Measurements from ENCODE around the gene MTMR6. TPM values are rescaled to one million over a fixed set of nuclear protein-coding genes. Genes with fewer than 3 reads are reported as not detected.

MTMR6 gene
- total RNA-seq, 1 donor from 2014 or later, result 21.2 TPM

GRCh38 chr13:25198647-25199046 lies 88.6 kb downstream of the MTMR6 start:
- H3K27ac Mint-ChIP-seq (ENCODE audit: unreplicated experiment), result no peak overlapping the region
- H3K4me1 Mint-ChIP-seq (ENCODE audit: unreplicated experiment), result peaks cover 12% of the 10 kb centered on the region
- TF ChIP-seq CTCF (IDR thresholded peaks at IDR 0.05; ENCODE audit: unreplicated experiment), result no peak
- no peaks in the 10 kb centered on the region for H3K36me3 Mint-ChIP-seq (ENCODE audit: low read depth, unreplicated experiment)
- H3K27me3 Mint-ChIP-seq (ENCODE audit: unreplicated experiment), result peaks cover 2% of the 10 kb centered on the region
- no peak for DNase-seq (ENCODE audit: low spot score)
- H3K9me3 Mint-ChIP-seq (ENCODE audit: unreplicated experiment), result peaks cover 5% of the 10 kb centered on the region
- H3K4me3 Mint-ChIP-seq (ENCODE audit: unreplicated experiment), result no peak overlapping the region

GRCh38 chr13:25196971-25197370 lies 90.3 kb downstream of the MTMR6 start:
- no peak overlapping the region for H3K27ac Mint-ChIP-seq (ENCODE audit: unreplicated experiment)
- peaks cover 5% of the 10 kb centered on the region for H3K9me3 Mint-ChIP-seq (ENCODE audit: unreplicated experiment)
- peaks cover 2% of the 10 kb centered on the region for H3K27me3 Mint-ChIP-seq (ENCODE audit: unreplicated experiment)
- no peaks in the 10 kb centered on the region for H3K36me3 Mint-ChIP-seq (ENCODE audit: low read depth, unreplicated experiment)
- no peak for DNase-seq (ENCODE audit: low spot score)
- TF ChIP-seq CTCF (IDR thresholded peaks at IDR 0.05; ENCODE audit: unreplicated experiment), result no peak
- H3K4me1 Mint-ChIP-seq (ENCODE audit: unreplicated experiment), result peaks cover 2% of the 10 kb centered on the region
- no peak overlapping the region for H3K4me3 Mint-ChIP-seq (ENCODE audit: unreplicated experiment)

Other genes starting within 250 kb of the MTMR6 start
- 0.44 TPM for gene PABPC3, start 191.4 kb downstream of the MTMR6 start, total RNA-seq (ENCODE audit: unreplicated experiment)
- 1.5 TPM for gene AMER2, start 115.2 kb downstream of the MTMR6 start, total RNA-seq (ENCODE audit: unreplicated experiment)
- gene NUP58, start 14.1 kb upstream of the MTMR6 start, total RNA-seq (ENCODE audit: unreplicated experiment), result 49.9 TPM
- 2.1 TPM for gene ATP8A2, start 84.5 kb upstream of the MTMR6 start, total RNA-seq (ENCODE audit: unreplicated experiment)